GM18868 (cell line): ENCODE results near the gene PTPRN2.
"Not testable (repeated sequence)": the region's sequence is repeated elsewhere in the genome, so short reads cannot be mapped to it uniquely, and the experiment has no call there.

Experiments used
- ATAC-seq: cut with Tn5 transposase; IDR thresholded peaks from one replicate; pipeline ENCODE4 v1.9.1; 2021; ENCODE audit warnings: mild to moderate bottlenecking, moderate library complexity; ENCODE audit not compliant: unreplicated experiment

Gene PTPRN2

DNA sequence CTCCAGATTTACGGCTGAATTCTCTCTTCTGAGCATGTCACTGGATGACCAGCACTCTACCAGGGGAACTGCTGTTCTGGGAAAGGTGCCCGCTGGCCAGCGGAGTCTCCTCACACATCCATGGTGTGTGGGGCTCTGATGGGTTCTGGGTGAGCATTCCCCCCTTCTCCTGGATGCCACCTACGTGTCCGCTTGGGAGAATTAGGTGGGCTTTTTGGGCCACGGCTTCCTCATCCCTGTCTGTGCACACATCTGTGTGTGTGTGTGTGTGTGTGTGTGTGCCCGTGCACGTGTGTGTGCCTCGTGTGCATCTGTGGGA, 1087.8 kb downstream of the PTPRN2 start:
- no peak for ATAC-seq

DNA sequence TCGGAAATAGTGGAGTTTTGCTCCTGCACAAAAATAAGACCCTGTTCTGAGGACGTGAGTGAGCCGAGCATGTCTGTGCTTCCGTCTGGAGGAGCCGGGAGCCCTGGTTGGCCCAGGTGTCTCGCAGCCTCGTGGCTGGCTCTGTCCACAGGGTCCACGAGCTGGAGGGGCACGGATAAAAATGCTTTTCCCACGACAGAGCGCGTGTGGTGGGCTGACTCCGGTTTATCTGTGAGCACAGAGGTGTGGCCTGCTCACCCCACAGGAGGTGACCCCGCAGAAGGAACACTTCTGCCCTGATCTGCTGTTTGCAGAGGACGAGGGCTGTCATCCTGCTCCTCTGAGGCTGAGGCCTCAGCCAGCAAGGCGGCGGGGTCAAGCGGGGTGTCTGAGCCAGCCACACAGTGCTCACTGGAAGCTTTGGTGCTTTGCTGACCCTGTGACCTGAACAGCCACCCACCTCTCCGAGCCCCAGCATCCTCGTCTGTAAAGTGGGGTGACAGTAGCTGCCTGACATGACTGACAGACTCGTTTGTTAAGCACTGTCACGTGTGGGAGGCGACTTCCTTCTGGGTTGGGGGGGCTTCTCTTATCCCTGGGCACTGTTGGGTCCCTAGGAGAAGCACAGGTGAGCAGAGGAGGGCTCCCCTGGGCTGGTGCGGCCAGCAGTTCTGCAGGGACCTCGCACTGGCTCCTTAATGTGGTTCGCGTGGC, 1088.3 kb downstream of the PTPRN2 start:
- no peak for ATAC-seq

DNA sequence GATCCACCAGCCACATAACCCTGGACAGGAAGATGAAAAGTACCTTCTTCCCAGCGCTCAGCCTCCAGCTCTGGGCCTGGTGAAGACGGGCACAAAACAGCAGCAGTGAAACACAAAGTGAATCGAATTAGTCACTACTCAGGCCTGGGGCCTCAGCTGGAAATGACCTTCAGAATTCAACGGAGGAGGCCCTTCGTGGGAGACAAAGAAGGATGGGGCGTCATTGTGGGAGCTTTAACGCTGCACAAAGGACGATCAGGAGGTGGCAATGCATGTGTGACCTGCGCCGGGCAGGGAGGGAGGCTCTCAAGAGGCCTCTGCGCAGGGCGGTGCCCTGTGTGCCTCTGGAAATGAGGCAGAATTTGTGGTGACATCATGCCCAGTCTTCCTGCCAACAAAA, 1089.0 kb downstream of the PTPRN2 start:
- ATAC-seq = no peak

DNA sequence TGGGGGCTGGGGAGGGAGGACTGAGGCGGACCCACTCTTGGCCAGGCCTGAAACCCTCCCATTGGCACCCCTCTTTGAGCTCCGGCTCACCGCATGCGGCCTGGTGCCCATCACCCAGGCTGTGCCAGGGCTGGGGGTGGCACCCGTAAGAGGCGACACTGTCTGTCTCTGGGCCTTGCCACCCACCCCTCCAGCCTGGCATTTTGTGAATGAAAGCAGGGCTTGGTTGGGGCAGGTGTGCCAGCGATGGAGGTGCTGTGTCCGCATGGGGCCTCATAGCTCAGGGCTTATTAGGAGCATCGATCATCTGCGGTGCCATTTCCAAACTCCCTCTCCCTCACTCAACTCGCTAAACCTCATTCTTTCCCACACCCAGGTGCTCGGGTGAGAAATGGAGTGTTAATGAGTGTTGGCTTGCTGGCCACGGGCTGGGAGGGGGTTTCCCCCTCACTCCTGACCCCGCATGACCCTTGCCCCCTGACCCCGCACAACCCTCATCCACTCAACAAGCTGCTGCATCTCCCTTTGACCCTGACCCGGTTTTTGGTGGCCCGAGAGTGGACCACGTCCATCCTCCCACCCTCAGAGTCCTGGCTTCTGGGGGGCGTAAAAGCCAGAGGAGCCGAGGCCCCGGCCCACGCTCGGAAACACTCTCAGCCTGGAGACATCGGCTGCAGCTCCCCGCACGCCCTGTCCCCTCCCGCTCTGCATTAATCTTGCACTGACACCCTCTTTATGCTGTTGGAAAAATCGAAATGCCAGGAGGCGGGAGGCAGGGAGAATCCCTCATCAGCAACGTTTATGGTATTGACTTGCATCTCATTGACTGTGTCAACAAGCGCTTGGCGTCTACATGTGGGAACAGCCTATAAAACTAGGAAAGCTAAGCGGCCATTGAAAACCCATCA, 1089.6 kb downstream of the PTPRN2 start:
- no peak for ATAC-seq

DNA sequence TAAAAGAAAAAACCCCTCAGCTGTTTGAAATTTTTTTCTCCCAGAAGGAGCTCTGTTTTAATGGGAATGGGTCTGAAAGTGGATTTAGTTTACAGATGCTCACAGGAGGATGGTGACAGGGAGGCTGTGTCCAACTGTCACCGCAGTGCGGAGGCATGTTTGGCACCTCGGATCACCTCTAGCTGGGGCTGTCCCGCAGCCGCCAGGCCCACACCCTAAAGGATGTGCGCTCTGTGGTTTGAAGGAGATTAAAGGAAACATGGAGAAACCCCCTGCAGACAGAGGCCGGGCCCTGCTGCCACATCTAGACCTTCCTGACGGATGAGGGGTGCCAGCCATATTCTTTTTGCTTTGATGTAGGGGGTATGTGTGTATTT, 1090.3 kb downstream of the PTPRN2 start:
- ATAC-seq = no peak

DNA sequence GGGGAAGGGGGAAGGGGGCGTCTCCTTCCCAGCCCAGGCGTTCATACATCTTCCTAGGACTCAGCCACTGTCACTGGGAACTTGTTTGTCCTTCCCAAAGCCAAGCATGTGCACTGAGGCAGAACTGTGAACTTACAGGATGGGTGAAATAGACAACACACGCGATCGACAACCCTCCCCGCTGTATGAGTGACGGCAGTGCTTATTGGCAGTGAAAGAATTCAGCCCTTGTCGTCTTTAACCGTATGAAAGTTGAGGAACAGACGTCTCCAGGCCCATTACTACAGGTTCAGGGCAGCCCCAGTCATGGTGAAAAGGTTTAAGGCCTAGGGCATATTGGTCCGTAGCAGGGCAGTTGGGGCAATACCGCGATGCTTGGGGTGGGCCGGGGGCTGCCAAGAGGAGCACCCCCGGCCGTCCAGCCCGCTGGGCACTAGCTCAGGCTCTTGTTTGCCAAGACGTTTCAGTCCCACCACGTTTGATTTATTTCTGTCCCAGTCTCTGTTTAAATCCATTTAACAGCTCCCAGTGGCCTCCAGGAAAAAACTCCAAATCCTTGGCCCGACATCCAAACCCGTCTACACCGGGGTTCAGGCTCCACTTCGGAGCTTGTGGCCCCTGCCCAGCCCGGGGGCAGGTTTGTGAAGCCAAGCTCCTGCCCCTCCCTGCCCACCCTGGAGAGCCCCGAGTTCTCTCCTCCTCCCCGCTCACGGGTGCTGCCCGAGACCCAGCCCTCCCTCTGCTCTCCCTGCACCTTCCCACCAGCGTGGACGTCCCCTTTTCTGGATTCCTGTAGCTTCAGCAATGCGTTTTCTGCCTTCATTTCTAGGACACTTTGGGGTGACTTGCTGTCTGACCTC, 1091.0 kb downstream of the PTPRN2 start:
- ATAC-seq = no peak

DNA sequence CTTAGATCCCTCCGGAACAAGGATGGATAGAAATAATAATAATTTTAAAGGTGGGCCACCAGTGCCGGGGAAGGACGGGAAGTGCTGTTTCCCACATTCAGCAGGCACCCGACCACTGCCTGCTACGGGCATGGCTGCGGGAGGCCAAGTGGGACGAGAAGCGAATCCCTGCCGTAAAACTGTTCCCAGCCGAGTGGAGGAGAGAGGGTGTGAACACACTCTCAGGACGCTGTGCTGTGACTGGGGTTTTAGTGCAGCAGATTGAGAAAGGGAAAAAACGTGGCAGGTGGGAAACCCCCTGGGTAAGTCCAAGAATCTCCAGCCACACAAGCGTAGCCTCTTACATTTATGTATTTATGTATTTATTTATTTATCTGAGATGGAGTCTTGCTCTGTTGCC, 1092.0 kb downstream of the PTPRN2 start:
- peak; percentile 80 for ATAC-seq

DNA sequence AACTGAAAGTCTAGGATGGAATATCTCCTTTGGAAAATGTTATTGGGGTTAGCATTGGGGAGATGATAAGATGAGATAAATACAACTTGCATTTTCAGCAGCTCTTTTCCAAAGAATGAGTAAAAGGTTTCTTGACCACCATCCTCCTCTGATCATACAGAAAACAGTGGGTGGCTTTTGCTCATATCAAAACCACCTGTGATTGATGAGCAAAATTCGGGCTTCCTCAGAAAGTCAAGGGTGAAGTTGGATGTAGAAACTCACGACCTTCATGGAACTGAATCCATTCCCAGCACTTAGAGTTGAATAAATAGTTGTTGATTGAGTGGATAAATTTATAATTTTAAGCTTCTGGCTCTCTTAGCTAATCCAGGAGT, 1092.5 kb downstream of the PTPRN2 start:
- ATAC-seq = peak; percentile 38

DNA sequence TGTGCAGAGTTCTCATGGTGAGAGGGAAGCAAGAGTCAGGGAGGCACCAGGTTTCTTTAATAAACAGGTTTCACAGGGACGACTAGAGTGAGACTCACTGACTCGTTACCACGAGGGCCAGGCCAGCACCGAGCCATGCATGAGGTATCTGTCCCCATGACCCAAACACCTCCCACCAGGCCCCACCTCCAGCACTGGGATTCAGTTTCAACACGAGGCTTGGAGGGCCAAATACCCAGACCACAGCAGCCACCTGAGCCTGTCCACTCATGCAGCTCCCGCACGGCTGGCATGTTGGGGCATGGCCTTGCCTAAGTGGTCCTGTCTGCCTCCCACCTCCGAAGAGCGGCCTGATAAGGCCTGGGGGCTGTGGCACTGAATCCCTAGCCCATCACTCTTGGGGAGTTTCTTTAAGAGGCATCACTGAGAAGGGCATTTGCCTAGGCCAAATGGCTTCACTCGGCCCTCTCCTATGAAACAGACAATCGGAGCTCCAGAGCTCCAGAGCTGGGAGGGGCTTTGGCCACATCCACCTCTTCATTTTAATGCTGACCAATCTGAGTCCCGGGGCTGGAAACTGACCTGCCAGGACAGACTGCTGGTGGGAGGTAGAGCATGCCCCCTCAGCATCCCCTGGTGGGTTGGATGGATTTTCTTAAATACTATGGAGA, 1093.0 kb downstream of the PTPRN2 start:
- no peak for ATAC-seq

DNA sequence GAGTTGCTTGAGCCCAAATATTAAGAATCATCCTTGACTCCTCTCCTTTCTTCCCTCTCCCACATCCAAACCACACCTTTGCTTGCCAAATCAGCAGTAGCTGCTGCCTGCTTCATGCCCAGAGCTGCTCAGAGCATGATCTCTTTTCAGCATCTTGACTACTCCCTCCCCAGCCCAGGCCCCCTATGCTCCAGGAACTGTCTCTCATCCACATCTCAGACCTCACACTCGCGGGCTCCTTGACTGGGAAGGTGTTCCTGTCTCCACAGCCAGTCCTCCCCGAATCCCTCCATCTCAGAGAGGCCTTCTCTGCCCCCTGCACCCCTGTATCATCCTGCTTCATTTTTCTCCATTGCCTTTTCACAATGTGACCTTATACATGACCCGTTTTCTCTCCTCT, 1093.8 kb downstream of the PTPRN2 start:
- no peak for ATAC-seq

DNA sequence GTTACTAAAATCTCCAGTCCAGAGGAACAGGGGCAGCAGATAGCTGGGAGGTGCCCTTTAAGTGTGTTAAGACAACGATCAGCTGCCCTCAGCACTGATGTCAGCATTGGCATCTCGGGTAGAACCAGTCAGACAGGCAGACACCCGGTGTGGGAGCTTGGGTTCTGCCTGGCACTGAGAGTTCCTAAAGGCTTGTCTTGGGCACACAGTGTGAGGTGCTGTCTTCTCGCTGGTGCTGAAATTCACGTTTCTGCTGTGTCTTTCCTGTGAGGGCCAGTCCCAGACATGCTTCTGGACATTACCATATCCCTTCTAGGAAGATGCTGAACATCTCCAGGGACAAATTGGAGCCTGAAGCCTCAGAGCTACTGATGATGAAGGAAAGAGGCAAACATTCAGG, 1094.6 kb downstream of the PTPRN2 start:
- no peak for ATAC-seq

DNA sequence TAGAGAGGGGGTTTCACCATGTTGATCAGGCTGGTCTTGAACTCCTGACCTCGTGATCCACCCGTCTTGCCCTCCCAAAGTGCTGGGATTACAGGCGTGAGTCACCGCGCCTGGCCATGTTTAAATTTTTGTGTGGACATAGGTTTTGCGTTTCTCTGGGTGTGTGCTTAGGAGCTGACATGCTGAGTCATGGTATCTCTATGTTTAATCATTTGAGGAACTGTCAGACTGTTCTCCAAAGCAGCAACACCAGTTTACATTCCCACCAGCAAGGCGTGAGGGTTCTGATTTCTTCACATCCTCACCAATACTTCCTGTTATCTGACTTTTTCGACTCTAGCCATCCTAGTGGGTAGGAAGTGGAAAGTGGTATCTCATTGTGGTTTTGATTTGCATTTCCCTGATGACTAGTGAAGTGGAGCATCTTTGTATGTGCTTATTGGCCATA, 1097.1 kb downstream of the PTPRN2 start:
- ATAC-seq = peak; percentile 56

DNA sequence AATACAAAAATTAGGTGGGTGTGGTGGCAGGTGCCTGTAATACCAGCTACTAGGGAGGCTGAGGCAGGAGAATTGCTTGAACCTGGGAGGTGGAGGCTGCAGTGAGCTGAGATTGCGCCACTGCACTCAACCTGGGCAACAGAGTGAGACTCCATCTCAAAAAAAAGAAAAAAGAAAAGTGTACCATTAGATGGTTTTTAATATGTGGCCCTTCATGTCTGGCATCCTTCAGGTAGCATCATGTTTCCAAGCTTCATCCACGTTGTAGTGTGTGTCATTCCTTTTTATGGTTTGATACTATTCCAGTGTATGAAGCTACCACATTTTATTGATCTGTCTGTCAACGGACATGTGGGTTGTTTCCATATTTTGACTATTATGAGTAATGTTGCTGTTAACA, 1097.8 kb downstream of the PTPRN2 start:
- ATAC-seq = not testable (repeated sequence)
